Stomach (tissue), 4 donors: ENCODE results near the gene PRLR.

Experiments used
- POLR2A ChIP-seq, 4 donors: fragments of 450-650 bp; IDR thresholded peaks; one replicate each; pipeline ENCODE4 v1.6.1; 2016; ENCODE audit warnings: antibody characterized with exemption in 4 of 4, control low read depth in 2 of 4, mild to moderate bottlenecking in 1 of 4, moderate library complexity in 1 of 4
- TF ChIP-seq, protein P1 (sequence below), 7 experiments: fragments of 450-650 bp in 4 of 7; fragments of 200-600 bp in 3 of 7; sonication (generic) in 3 of 7; IDR thresholded peaks; one replicate each; pipeline ENCODE4 v1.5.1; 2016 to 2019; ENCODE audit warnings: antibody characterized with exemption in 7 of 7, control low read depth in 2 of 7, mild to moderate bottlenecking in 1 of 7

DNA sequence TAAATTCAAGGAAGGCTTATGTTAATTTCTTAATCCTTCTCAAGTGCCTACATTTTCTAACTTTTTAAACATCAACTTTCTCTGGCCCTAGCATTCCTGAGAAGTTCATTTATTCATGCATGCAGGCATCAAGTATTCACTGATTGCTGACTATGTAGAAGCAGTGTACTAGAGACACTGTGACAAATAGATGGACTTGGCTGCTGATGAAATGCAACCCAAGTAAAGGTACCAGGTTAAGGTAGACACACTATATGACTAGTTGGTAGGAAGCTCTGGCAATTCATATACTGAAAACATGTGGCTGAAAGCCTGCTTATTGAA lies 66.6 kb downstream of the PRLR start:
- TF ChIP-seq, protein P1, sequence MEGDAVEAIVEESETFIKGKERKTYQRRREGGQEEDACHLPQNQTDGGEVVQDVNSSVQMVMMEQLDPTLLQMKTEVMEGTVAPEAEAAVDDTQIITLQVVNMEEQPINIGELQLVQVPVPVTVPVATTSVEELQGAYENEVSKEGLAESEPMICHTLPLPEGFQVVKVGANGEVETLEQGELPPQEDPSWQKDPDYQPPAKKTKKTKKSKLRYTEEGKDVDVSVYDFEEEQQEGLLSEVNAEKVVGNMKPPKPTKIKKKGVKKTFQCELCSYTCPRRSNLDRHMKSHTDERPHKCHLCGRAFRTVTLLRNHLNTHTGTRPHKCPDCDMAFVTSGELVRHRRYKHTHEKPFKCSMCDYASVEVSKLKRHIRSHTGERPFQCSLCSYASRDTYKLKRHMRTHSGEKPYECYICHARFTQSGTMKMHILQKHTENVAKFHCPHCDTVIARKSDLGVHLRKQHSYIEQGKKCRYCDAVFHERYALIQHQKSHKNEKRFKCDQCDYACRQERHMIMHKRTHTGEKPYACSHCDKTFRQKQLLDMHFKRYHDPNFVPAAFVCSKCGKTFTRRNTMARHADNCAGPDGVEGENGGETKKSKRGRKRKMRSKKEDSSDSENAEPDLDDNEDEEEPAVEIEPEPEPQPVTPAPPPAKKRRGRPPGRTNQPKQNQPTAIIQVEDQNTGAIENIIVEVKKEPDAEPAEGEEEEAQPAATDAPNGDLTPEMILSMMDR (IDR thresholded peaks at IDR 0.05), result no peak
- no peak for TF ChIP-seq POLR2A (IDR thresholded peaks at IDR 0.05)
